ENCODE results near the gene TRIOBP.
A peak's percentile ranks its signal among the peaks of the same experiment; 100 is the strongest.
"Not testable (repeated sequence)": the region's sequence is repeated elsewhere in the genome, so short reads cannot be mapped to it uniquely, and the experiment has no call there.

TRIOBP gene, protein sequence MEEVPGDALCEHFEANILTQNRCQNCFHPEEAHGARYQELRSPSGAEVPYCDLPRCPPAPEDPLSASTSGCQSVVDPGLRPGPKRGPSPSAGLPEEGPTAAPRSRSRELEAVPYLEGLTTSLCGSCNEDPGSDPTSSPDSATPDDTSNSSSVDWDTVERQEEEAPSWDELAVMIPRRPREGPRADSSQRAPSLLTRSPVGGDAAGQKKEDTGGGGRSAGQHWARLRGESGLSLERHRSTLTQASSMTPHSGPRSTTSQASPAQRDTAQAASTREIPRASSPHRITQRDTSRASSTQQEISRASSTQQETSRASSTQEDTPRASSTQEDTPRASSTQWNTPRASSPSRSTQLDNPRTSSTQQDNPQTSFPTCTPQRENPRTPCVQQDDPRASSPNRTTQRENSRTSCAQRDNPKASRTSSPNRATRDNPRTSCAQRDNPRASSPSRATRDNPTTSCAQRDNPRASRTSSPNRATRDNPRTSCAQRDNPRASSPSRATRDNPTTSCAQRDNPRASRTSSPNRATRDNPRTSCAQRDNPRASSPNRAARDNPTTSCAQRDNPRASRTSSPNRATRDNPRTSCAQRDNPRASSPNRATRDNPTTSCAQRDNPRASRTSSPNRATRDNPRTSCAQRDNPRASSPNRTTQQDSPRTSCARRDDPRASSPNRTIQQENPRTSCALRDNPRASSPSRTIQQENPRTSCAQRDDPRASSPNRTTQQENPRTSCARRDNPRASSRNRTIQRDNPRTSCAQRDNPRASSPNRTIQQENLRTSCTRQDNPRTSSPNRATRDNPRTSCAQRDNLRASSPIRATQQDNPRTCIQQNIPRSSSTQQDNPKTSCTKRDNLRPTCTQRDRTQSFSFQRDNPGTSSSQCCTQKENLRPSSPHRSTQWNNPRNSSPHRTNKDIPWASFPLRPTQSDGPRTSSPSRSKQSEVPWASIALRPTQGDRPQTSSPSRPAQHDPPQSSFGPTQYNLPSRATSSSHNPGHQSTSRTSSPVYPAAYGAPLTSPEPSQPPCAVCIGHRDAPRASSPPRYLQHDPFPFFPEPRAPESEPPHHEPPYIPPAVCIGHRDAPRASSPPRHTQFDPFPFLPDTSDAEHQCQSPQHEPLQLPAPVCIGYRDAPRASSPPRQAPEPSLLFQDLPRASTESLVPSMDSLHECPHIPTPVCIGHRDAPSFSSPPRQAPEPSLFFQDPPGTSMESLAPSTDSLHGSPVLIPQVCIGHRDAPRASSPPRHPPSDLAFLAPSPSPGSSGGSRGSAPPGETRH (N-terminal part only)

GRCh38 chr22:37696657-37697537 is at the start of gene TRIOBP:
TRIOBP (plus strand) TSS chr22:37697048; CDS start chr22:37701366, 4,318 bp downstream.
- peak; percentile 97 for DNase-seq

DNA sequence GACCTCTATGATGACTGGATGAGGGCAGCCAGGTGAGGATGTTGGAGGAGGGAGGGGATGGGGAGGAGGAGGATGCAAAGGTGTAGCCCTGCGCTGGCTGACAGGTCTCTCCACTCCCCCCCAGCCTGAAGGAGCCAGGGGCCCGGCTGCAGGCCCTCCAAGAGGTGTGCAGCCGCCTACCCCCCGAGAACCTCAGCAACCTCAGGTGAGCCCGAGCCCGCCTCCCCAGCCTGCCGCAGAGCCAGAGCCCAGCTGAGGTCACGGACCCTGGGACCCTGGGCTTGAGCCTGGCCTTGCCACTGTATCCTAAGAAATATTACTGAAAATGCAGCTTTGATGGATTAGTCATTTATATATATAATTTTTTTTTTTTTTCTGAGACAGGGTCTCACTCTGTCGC is 49.5 kb upstream of the TRIOBP start:
- no peak for DNase-seq

DNA sequence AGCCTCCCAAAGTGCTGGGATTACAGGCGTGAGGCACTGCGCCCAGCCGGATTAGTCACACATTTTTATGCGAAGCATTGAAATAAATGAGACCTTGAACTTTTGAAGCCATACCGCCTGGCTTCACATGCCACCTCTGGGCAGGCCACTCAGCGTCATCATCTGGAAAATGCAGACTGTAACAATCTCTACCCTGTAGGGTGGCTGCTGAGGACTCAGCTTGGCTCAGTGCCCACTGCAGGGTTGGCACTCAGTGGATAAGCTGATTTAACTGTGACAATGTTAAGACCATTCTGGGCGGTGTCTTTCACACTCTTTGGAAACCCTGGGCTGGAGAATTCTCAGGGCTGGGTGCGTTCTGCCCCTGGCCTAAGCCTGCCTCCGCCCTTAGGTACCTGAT is 48.9 kb upstream of the TRIOBP start:
- peak; percentile 65 for DNase-seq

DNA sequence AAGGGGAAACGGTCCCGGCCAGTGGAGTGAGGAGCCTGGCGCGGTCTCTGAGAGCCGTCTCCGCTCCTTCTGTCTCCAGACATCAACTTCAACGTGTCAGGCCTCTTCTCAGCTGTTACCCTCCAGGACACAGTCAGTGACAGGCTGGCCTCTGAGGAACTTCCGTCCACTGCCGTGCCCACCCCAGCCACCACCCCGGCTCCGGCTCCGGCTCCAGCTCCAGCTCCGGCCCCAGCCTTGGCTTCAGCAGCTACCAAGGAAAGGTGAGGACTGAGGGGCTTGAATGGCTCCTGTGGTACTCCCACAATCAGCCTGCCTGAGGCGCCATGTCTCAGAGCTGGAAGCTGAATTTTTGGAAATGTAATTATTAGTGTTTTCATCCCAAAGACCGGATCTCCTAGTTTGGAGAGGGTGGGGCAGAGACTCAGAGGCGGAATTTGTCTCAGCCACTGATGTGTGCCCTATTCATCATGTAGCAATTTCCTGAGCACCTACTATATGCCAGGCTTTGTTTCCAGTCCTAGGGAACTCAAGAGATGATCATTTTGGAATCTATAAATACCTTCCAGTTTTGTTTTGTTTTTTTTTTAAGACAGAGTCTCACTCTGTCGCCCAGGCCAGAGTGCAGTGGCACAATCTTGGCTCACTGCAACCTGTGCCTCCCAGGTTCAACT is 46.2 kb upstream of the TRIOBP start:
- no peak for DNase-seq

- no peak for DNase-seq
Observed at GRCh38 chr22:37654563-37655251, 42.1 kb upstream of the TRIOBP start.

DNA sequence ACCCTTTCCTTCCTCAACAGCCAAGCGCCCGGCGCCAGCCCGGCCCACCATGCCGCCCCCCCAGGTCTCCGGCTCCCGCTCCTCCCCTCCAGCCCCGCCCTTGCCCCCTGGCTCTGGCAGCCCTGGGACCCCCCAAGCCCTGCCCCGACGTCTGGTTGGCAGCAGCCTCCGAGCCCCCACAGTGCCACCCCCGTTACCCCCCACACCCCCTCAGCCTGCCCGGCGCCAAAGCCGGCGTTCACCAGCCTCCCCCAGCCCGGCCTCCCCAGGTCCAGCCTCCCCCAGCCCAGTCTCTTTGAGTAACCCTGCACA is 41.6 kb upstream of the TRIOBP start:
- no peak for DNase-seq

DNA sequence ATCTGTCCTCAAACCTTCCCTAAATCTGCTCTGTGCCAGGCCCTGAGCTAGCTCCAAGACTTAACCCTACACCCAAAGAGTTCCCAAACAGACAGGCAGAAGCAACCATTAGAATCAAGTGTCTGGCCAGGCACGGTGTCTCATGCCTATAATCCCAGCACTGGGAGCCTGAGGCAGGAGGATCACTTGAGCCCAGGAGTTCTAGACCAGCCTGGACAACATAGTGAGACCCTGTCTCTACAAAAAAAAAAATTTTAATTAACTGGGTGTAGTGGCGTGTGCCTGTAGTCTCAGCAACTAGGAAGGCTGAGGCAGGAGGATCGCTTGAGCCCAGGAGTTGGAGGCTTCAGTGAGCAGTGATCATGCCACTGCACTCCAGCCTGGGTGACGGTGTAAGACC is 40.3 kb upstream of the TRIOBP start:
- DNase-seq, result not testable (repeated sequence)

GRCh38 chr22:37657590-37658132 is 39.2 kb upstream of the TRIOBP start:
- DNase-seq, result no peak

- peak; percentile 100 for DNase-seq
Observed at GRCh38 chr22:37658133-37659065, 38.4 kb upstream of the TRIOBP start, which contains the start of gene PDXP. PDXP (plus strand) TSS chr22:37658723; CDS start chr22:37658783, 60 bp downstream.

DNA sequence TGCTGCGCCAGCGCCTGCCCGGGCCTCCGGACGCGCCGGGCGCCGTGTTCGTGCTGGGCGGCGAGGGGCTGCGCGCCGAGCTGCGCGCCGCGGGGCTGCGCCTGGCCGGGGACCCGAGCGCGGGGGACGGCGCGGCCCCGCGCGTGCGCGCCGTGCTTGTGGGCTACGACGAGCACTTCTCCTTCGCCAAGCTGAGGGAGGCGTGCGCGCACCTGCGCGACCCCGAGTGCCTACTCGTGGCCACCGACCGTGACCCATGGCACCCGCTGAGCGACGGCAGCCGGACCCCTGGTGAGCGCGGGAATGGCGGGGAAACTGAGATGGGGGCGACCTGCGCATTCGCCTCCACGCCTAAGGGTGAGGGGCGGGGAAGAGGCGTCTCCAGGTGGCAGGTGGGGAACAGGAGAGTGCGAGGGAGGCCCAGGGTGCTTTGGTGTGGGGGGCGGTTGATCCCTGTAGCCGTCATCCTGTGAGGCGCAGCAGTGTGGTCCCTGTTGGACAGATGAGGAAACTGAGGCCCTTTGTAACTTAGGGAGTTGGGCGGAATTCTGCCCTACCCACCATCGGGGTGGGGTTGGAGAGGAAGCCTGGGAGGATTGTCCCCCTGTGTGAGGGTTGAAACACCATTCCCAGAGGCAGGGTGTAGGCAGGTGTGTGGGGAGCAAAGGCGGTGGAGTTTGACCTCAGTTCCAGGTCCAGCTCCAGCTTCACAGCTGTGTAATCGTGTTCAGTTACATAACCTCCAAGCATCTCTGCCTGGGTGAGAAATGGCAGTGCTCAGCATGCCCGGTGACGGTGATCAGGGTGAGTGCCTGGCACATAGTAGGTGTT is 37.6 kb upstream of the TRIOBP start:
- no peak for DNase-seq

DNA sequence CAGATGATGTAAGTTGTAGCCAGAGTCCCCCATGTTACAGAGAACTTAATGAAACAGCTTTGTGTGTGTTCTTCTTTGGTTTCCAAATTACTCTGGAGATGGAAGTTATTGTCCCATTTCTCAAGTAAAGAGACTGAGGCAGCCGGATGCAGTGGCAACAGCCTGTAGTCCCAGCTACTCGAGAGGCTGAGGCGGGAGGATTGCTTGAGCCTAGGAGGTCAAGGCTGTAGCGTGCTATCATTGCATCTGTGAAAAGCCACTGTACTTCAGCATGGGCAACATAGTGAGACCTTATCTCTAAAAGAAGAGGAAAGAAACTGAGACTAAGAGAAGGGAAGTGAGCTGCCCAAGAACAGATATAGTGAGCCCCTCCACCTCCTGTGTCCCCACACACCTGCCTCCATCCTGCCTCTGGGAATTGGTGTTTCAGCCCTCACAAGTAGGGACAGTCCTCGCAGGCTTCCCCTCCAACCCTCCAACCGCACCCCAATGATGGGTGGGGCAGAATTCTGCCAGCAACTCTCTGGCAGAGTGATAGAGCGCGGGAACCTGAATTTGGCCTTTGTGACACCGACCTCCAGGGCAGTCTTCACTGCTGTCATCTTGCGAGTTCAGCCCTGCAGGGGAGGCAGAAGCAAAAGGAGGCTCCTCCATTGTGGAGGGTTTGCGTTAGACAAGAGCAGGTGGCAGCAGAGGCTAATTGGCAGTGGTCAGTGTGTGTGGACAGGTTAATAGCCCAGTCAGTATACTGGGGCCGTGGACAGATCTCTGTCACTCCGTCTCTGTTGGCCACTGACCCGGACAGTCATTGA is 36.7 kb upstream of the TRIOBP start:
- DNase-seq, result no peak

- no peak for DNase-seq
Observed at GRCh38 chr22:37660709-37661045, 36.2 kb upstream of the TRIOBP start.

DNA sequence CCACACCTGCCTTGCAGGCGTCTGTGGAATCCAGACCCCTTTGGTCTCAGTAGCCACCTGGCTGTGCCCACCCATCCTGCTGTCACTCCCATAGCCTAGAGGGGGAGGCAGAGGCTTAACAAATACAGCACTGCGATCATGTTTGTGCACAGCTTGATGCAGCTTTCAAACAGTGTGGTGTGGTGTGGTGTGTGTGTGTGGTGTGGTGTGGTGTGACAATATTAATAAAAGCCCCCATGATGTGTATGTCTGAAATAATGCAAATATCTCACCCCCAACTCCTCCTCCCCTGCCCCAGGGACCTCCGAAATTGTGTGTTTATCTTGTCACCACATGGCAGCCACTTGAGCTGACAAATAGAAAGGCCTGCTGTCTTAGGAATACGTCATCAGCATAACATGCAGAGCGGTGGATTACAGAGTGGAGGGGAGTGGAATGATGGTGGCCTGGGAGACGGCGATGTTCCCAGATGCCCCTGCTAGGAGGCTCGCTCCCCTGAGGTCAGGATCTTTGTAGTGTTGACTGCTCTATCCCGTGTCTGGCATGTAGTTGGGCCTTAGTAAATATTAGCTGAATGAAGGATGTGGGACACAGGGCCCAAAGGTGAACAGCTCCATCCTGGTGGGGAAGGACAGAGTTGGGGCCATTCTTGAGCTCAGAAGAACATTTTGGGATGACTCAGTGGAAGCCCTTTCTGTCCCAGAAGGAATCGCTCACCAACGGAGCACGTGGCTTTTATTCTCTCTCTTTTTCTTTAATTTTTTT is 35.5 kb upstream of the TRIOBP start:
- peak; percentile 62 for DNase-seq

DNA sequence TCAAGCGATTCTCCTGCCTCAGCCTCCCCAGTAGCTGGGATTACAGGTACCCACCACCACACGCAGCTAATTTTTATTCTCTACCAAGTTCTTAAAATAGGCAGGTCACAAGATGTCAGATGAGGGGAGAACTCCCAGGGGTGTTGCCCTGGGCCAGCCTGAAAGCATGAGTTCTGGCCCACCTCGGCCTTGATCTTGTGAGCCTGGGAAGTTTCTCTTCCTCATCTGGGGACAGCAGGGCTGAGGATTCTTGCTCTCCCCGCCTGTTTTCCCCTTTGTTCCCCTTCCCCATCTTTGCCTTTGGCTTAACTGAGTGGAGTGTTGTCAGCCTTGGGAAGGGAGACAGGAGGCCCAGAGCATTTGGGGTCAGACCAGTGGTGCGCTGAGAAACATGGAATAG is 34.8 kb upstream of the TRIOBP start:
- DNase-seq, result no peak

DNA sequence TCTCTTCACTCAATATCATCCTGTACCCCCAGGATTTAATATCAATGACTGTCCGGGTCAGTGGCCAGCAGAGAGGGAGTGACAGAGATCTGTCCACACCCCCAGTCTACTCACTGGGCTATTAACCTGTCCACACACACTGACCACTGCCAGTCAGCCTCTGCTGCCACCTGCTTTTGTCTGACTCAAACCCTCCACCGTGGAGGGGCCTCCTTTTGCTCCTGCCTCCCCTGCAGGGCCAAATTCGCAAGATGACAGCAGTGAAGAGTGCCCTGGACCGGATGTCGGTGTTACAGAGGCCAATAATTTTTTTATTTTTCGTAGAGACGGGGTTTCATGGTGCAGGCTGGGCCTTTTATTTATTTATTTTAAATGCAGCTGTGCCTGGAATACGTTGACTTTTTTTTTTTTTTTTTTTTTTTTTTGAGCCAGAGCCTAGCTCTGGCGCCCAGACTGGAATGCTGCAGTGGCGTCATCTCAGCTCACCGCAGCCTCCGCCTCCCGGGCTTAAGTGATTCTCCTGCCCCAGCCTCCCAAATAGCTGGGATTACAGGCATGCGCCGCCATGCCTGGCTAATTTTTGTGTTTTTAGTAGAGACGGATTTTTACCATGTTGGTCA is 33.2 kb upstream of the TRIOBP start:
- no peak for DNase-seq
